NCI-H1930 (cell line): ENCODE data around the gene PLCH2.

Experiments used
- DNase-seq, 2 experiments: peaks; one replicate each; lab custom pipeline; 2025; lab: John Stamatoyannopoulos, UW

Gene PLCH2

DNA sequence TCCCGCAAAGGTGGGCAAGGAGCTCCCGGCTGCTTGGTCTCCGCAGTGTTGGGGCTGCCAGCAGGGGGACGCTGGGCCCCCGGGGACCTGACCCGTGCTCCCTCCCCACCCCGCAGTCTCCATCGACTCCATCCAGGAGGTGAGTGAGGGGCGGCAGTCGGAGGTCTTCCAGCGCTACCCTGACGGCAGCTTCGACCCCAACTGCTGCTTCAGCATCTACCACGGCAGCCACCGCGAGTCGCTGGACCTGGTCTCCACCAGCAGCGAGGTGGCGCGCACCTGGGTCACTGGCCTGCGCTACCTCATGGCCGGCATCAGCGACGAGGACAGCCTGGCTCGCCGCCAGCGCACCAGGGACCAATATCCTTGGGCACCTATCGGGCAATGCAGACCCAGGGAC, 3.5 kb downstream of the PLCH2 start:
- no peak for DNase-seq

- no peak for DNase-seq
Measured at GRCh38 chr1:2480236-2480985, 4.3 kb downstream of the PLCH2 start.

DNA sequence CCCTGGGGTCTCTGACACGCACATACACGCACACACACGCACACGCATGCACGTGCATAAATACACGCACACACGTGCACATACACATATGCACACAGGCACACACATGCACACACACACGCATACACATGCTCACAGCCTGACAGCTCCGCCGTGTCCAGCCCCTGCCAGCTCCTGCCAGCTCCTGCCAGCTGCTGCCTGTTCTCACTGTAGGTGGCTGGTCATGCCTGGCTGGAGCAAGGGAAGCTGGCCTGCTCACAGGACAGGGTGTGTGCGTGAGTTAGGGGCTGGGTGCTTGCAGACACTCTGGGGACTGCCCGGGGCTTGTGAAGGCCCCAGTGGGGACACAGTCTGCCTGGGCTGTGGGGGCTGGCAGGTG, 4.9 kb downstream of the PLCH2 start:
- DNase-seq = no peak

- no peak for DNase-seq
Measured at GRCh38 chr1:2481885-2482284, 5.8 kb downstream of the PLCH2 start.

- no peak for DNase-seq
Measured at GRCh38 chr1:2482588-2482987, 6.5 kb downstream of the PLCH2 start.

- no peak for DNase-seq
Measured at GRCh38 chr1:2483026-2483425, 6.9 kb downstream of the PLCH2 start.

- DNase-seq = no peak
Measured at GRCh38 chr1:2483970-2484369, 7.9 kb downstream of the PLCH2 start.

- DNase-seq = no peak
Measured at GRCh38 chr1:2486041-2486440, 10.0 kb downstream of the PLCH2 start.

DNA sequence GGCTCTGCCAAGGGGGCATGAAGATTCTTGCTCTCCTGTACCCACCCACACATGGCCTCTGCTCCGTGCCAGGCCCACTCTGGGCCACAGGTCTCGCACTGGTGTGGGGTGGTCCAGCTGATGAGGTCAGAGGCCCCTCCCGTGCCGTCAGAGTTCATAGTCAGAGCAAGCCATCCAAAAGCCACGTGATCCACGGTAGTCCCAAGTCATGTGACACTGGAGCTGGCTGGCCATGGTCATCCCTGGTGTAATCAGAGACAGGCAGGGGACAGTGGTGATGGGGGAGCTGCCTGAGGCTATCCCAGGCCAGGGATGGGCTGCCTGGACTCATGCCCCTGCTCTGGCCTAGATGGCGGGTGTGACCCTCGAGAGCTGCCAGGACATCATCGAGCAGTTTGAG, 10.5 kb downstream of the PLCH2 start:
- DNase-seq = no peak

- no peak for DNase-seq
Measured at GRCh38 chr1:2488688-2489087, 12.6 kb downstream of the PLCH2 start.

DNA sequence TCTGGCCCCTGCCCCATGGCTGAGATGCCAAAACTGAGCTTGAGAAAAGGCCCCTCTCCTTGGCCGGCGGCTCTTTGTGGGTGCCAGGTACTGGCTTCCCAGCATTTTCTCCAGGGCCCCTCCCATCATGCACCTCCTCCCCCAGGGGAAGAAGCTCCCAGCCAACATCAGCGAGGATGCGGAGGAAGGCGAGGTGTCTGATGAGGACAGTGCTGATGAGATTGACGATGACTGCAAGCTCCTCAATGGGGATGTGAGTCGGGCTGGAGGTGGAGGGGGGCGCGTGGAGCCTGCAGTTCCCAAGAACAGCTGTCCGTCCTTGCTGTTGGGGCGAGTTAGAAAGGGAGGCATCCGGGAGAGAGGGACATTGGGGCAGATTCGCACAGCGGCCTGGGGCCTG, 13.5 kb downstream of the PLCH2 start:
- no peak for DNase-seq

GRCh38 chr1:2492091-2492490, 16.0 kb downstream of the PLCH2 start:
- no peak for DNase-seq

GRCh38 chr1:2493218-2493617, 17.1 kb downstream of the PLCH2 start:
- no peak for DNase-seq

GRCh38 chr1:2493691-2494322, 17.7 kb downstream of the PLCH2 start:
- DNase-seq = no peak

GRCh38 chr1:2494323-2494693, 18.2 kb downstream of the PLCH2 start:
- DNase-seq = no peak

- DNase-seq = no peak
Measured at GRCh38 chr1:2495026-2495425, 18.9 kb downstream of the PLCH2 start.

GRCh38 chr1:2495546-2495945, 19.5 kb downstream of the PLCH2 start:
- no peak for DNase-seq

GRCh38 chr1:2496087-2496622, 20.1 kb downstream of the PLCH2 start:
- DNase-seq = no peak

GRCh38 chr1:2496746-2497145, 20.7 kb downstream of the PLCH2 start:
- DNase-seq = no peak

DNA sequence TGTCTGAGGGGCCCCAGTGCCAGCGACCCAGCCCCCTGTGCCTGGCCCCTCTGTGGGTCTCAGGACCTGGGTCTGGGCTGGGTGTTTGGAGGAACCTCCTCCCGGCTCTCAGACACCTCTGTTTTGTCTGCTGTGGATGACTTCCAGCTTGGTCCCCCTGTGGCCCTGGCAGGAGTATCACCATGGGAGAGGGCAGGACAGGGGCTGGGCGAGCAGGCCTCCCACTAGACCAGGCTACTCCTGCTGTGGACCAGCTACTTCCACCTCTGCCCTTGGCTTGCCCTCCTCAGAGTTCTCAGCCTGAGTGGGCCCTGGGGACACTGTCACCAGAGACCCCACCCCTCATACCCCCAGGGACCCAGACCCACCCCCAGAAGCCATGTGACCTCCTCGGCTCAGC, 21.8 kb downstream of the PLCH2 start:
- no peak for DNase-seq

DNA sequence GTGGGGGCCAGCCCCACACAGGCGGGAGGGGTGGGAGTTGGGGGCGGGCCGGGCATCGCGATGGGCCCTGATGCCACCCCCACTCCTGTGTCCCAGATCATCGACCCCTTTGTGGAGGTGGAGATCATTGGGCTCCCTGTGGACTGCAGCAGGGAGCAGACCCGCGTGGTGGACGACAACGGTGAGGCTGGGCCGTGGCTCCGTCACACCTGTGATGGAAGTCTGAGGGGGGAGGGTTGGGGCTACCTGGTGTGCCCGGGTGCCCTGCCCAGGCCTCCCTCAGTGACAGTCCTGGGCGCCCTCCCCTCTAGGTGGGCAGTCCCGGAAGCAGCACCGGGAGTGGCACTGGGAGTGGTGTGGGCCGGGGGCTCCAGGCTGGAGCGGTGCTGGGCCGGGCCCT, 22.6 kb downstream of the PLCH2 start:
- no peak for DNase-seq

GRCh38 chr1:2499260-2499659, 23.2 kb downstream of the PLCH2 start:
- DNase-seq = no peak

DNA sequence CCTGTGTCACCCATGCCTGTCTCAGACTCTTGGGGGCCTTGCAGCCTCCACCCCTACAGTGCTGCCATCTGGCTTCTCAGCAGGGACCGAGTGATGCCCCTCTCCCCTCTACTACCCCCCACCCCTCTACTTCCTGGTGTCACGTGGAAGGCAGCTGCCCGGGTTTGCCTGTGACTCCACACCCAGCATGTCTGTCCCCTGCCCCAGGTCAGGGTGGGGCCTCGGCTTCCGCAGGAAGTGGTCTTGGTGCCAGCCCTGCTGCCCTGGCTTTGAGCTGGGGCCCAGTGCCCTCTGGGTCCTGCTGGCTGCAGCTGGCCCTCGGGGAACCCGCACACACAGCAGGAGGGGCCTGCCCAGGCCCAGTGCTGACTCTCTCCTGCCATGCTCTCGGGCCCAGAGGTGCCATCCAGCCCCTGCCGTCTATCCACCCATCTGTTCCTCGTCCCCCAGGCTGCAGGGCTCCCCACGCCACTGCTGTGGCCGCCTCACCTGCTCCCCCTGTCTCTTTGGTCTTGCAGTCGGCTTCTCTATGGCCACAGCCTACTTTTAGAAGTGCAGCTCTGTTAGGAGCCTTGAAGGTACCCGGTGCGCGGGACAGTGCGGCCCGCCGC, 24.0 kb downstream of the PLCH2 start:
- DNase-seq = no peak
